ENCODE data around the gene PFKP. TPM values are rescaled to one million over a fixed set of nuclear protein-coding genes. Genes with fewer than 3 reads are reported as not detected.
"Not testable (repeated sequence)": the region's sequence is repeated elsewhere in the genome, so short reads cannot be mapped to it uniquely, and the experiment has no call there.

The PFKP gene
- total RNA-seq, 1 donor from 2014 or later, result 12.5 TPM

DNA sequence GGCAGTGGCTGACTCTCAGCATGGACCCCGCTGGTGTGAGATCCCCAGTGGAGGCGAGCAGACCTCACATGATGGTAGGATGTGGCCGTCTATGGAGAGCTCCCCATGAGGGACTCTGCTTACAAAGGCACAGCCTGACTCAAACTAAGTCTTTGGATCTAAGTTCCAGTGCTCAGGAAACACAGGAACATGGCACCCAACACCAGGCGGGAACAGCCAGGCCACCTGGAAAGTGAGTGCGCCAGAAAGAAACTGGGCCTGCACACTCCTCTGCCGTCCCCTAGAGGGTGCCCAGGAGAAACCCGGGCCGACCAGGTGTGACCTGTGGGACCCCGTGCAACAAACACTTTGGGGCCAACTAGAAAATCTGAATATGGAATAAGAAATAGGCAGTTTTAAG is 95.2 kb downstream of the PFKP start:
- H3K9ac ChIP-seq (ENCODE audit: low read depth in 1 of 3, low read length in 3 of 3), result no peak overlapping the region
- H3K4me3 ChIP-seq (ENCODE audit: low read length in 3 of 3), result no peak overlapping the region
- H3K27ac ChIP-seq (ENCODE audit: low read depth, low read length), result no peak overlapping the region
- H3K9me3 ChIP-seq (ENCODE audit: control insufficient read depth in 3 of 3, low read length in 3 of 3), result no peaks in the 10 kb centered on the region
- peaks cover 65 to 80% (median 76%) of the 10 kb centered on the region in 3 donors for H3K36me3 ChIP-seq (ENCODE audit: control insufficient read depth in 3 of 3, insufficient read depth in 3 of 3, low read length in 3 of 3)
- H3K4me1 ChIP-seq (ENCODE audit: control insufficient read depth in 3 of 3, insufficient read depth in 3 of 3, low read length in 3 of 3), result no peaks in the 10 kb centered on the region
- H3K27me3 ChIP-seq (ENCODE audit: control insufficient read depth in 3 of 3, insufficient read depth in 3 of 3, low read length in 3 of 3), result no peaks in the 10 kb centered on the region

DNA sequence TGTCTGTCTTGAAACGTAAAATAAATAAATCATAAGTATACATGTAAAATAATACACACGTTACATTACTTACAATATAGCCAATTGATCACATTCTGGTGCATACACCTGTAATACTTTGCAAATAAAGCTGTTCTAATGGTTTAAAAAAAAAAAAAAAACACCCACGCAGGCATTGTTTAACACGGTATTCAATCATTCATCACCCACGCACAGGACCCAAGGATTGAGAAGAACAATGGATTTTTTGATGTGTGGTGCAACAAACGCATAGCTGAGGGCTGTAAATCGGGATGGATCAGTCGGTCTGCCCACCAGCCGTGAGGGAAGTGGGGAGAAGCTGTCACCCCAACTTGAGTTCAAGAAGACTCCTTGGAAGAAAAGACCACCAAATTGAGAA is 96.5 kb downstream of the PFKP start:
- Histone ChIP-seq H3K9ac (ENCODE audit: low read depth in 1 of 3, low read length in 3 of 3) (no peak overlapping the region), H3K4me3 (ENCODE audit: low read length in 3 of 3) (no peak overlapping the region), H3K27me3 (ENCODE audit: control insufficient read depth in 3 of 3, insufficient read depth in 3 of 3, low read length in 3 of 3) (no peaks in the 10 kb centered on the region), H3K4me1 (ENCODE audit: control insufficient read depth in 3 of 3, insufficient read depth in 3 of 3, low read length in 3 of 3) (no peaks in the 10 kb centered on the region), H3K27ac (ENCODE audit: low read depth, low read length) (no peak overlapping the region), H3K9me3 (ENCODE audit: control insufficient read depth in 3 of 3, low read length in 3 of 3) (no peaks in the 10 kb centered on the region), H3K36me3 (ENCODE audit: control insufficient read depth in 3 of 3, insufficient read depth in 3 of 3, low read length in 3 of 3) (peaks cover 64 to 77% (median 77%) of the 10 kb centered on the region in 3 donors)

DNA sequence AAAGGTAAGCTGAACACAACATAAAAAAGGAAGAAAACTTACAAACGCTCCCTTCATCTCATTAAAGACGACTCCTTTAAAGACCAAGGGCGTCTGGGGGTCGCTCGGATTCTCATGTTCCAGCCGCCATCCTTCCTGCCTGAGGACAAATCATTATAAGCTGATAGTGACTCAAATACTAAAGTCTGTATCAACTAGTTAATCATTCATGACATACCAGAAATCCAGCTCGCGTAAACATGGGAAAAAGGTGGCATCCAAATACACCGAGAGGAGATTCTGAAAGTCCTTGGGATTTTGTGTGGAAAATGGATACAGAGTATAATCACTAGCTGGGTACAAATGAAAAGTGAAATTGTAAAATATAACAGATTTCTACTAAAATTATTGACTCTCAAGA is 97.8 kb downstream of the PFKP start:
- no peaks in the 10 kb centered on the region for H3K27me3 ChIP-seq (ENCODE audit: control insufficient read depth in 3 of 3, insufficient read depth in 3 of 3, low read length in 3 of 3)
- H3K4me1 ChIP-seq (ENCODE audit: control insufficient read depth in 3 of 3, insufficient read depth in 3 of 3, low read length in 3 of 3), result no peaks in the 10 kb centered on the region
- no peak overlapping the region for H3K9ac ChIP-seq (ENCODE audit: low read depth in 1 of 3, low read length in 3 of 3)
- no peaks in the 10 kb centered on the region for H3K9me3 ChIP-seq (ENCODE audit: control insufficient read depth in 3 of 3, low read length in 3 of 3)
- H3K4me3 ChIP-seq (ENCODE audit: low read length in 3 of 3), result no peak overlapping the region
- no peak overlapping the region for H3K27ac ChIP-seq (ENCODE audit: low read depth, low read length)
- peaks cover 62 to 75% (median 75%) of the 10 kb centered on the region in 3 donors for H3K36me3 ChIP-seq (ENCODE audit: control insufficient read depth in 3 of 3, insufficient read depth in 3 of 3, low read length in 3 of 3)

DNA sequence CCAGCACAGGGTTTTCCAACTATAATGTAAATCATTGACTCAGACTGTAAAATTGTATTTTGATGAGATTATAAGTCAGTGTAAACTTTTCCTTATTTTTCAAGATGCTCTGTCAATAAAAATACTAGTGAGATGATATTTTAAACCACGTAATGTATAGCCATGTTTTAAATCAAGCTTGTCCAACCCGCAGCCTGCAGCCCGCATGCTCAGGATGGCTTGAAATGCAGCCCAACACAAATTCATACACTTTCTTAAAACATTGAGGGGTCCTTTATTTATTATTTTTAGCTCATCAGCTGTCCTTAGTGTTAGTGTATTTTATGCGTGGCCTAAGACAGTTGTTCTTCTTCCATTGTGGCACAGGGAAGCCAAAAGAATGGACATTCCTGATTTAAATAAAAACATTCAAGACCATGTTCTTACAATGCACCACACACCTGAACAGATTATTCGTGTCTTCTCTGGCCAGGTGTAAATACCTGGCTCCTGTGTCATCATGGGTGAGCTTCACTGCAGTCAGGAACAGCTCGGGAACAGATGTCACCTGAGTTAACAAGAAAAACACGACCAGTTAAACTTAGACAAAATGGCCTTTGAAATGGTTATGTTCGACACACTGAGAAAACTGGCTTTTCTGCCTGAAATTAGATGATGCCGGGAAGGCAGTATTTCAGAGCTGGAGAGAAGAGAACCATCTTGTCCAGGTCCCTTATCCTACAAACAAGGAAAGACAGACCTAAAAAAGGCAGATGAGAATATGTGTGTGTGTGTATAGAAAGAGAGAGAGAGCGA is 99.3 kb downstream of the PFKP start:
- Histone ChIP-seq H3K4me3 (ENCODE audit: low read length in 3 of 3) (no peak overlapping the region), H3K4me1 (ENCODE audit: control insufficient read depth in 3 of 3, insufficient read depth in 3 of 3, low read length in 3 of 3) (peaks cover 2 to 5% (median 2%) of the 10 kb centered on the region in 3 donors), H3K36me3 (ENCODE audit: control insufficient read depth in 3 of 3, insufficient read depth in 3 of 3, low read length in 3 of 3) (peaks cover 61 to 74% (median 71%) of the 10 kb centered on the region in 3 donors), H3K9ac (ENCODE audit: low read depth in 1 of 3, low read length in 3 of 3) (no peak overlapping the region), H3K27me3 (ENCODE audit: control insufficient read depth in 3 of 3, insufficient read depth in 3 of 3, low read length in 3 of 3) (no peaks in the 10 kb centered on the region), H3K27ac (ENCODE audit: low read depth, low read length) (no peak overlapping the region), H3K9me3 (ENCODE audit: control insufficient read depth in 3 of 3, low read length in 3 of 3) (no peaks in the 10 kb centered on the region)

DNA sequence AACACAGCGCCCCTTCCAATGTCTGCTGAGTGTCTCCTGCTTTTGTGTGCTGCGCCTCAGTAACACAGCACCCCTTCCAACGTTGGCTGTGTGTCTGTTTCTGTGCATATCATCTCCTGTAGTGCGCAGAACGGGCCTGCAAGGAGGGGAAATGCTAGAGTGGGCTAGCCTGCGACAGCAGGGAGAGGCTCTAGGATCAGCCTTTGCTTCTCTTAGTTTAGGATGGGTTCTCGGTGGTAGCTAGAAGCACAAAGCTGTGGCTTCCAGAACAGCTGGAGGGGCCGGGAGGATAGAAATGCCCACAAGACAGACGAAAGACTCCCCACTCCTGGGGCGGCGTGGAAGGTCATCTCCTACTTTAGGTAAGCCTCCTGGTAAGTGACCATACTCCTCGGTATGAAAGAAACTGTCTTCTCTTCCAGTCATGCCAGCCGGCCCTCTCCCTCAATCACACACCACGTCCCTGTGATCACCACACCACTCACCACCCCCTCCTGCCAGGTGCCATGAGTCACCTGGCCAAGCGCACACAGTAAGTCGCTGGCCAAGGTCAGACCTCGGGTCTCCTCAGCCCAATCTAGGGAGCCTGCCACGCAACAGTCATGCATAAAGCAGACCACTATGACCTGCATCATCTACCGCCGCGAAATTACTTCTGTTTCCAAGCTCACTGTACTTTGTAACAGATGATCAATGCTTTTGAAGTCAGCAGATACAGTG is 100.4 kb downstream of the PFKP start:
- H3K27me3 ChIP-seq (ENCODE audit: control insufficient read depth in 3 of 3, insufficient read depth in 3 of 3, low read length in 3 of 3), result no peaks in the 10 kb centered on the region
- no peak overlapping the region for H3K9ac ChIP-seq (ENCODE audit: low read depth in 1 of 3, low read length in 3 of 3)
- no peaks in the 10 kb centered on the region for H3K9me3 ChIP-seq (ENCODE audit: control insufficient read depth in 3 of 3, low read length in 3 of 3)
- H3K4me3 ChIP-seq (ENCODE audit: low read length in 3 of 3), result no peak overlapping the region
- peaks cover 56 to 69% (median 63%) of the 10 kb centered on the region in 3 donors for H3K36me3 ChIP-seq (ENCODE audit: control insufficient read depth in 3 of 3, insufficient read depth in 3 of 3, low read length in 3 of 3)
- H3K27ac ChIP-seq (ENCODE audit: low read depth, low read length), result no peak overlapping the region
- peaks cover 3 to 5% (median 5%) of the 10 kb centered on the region in 3 donors for H3K4me1 ChIP-seq (ENCODE audit: control insufficient read depth in 3 of 3, insufficient read depth in 3 of 3, low read length in 3 of 3)

DNA sequence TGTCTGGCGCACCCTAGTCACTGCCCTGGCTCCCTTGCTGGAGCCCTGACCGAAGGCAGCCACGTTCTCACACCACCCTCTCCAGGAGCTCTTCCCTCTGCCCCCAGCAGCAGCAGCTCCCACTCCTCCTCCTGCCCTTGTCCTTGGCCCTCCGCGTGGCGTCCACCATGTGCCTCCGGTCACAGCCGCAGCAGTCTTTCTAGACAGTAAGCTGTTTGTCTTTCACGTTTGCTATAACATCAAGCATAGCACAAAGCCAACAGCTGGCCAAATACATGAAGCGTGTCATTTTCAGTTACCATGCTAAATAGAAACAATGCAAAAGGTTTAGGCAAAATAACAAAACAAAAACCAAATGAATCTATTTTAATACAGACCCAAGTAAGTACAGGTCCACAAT is 101.9 kb downstream of the PFKP start:
- no peaks in the 10 kb centered on the region for H3K9me3 ChIP-seq (ENCODE audit: control insufficient read depth in 3 of 3, low read length in 3 of 3)
- H3K4me3 ChIP-seq (ENCODE audit: low read length in 3 of 3), result no peak overlapping the region
- H3K9ac ChIP-seq (ENCODE audit: low read depth in 1 of 3, low read length in 3 of 3), result no peak overlapping the region
- peaks cover 45 to 55% (median 51%) of the 10 kb centered on the region in 3 donors for H3K36me3 ChIP-seq (ENCODE audit: control insufficient read depth in 3 of 3, insufficient read depth in 3 of 3, low read length in 3 of 3)
- H3K4me1 ChIP-seq (ENCODE audit: control insufficient read depth in 3 of 3, insufficient read depth in 3 of 3, low read length in 3 of 3), result peaks cover 3 to 5% (median 5%) of the 10 kb centered on the region in 3 donors
- H3K27me3 ChIP-seq (ENCODE audit: control insufficient read depth in 3 of 3, insufficient read depth in 3 of 3, low read length in 3 of 3), result no peaks in the 10 kb centered on the region
- no peak overlapping the region for H3K27ac ChIP-seq (ENCODE audit: low read depth, low read length)

DNA sequence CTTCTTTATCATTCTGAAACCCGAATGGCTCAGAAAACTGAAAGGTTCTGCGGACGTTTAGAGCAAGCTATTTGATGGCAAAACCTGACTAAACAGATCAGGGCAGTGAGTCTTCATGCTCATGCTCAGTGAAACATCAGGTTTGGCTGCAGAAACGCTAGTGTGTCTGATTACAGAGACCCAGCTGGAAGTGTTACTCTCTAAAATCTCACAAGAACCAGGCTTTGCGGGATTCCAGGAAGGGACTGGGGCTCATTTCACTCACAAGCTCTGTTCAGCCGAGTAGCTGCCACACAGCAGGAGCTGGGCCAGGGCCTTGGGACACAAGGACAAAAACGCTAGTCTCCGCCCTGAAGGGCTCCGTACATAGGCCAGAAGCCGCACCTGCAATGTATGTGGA is 102.3 kb downstream of the PFKP start:
- Histone ChIP-seq H3K9ac (ENCODE audit: low read depth in 1 of 3, low read length in 3 of 3) (no peak overlapping the region), H3K27ac (ENCODE audit: low read depth, low read length) (no peak overlapping the region), H3K36me3 (ENCODE audit: control insufficient read depth in 3 of 3, insufficient read depth in 3 of 3, low read length in 3 of 3) (peaks cover 43 to 51% (median 47%) of the 10 kb centered on the region in 3 donors), H3K27me3 (ENCODE audit: control insufficient read depth in 3 of 3, insufficient read depth in 3 of 3, low read length in 3 of 3) (no peaks in the 10 kb centered on the region), H3K4me1 (ENCODE audit: control insufficient read depth in 3 of 3, insufficient read depth in 3 of 3, low read length in 3 of 3) (peaks cover 3 to 5% (median 5%) of the 10 kb centered on the region in 3 donors), H3K9me3 (ENCODE audit: control insufficient read depth in 3 of 3, low read length in 3 of 3) (no peaks in the 10 kb centered on the region), H3K4me3 (ENCODE audit: low read length in 3 of 3) (no peak overlapping the region)

DNA sequence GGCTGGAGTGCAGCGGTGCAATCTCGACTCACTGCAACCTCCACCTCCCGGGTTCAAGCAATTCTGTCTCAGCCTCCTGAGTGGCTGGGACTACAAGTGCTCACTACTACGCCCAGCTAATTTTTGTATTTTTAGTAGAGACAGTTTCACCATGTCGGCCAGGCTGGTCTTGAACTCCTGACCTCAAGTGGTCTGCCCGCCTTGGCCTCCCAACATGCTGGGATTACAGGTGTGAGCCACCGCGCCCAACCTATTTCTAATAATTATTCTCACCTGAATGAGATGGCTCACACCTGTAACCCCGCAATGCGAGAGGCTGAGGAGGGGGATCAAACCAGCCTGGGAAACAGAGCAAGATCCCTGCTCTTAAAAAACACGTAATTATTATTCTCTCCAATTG is 104.1 kb downstream of the PFKP start:
- not testable (repeated sequence) for H3K4me1 ChIP-seq (ENCODE audit: control insufficient read depth in 3 of 3, insufficient read depth in 3 of 3, low read length in 3 of 3); H3K27me3 ChIP-seq (ENCODE audit: control insufficient read depth in 3 of 3, insufficient read depth in 3 of 3, low read length in 3 of 3); H3K27ac ChIP-seq (ENCODE audit: low read depth, low read length); H3K9me3 ChIP-seq (ENCODE audit: control insufficient read depth in 3 of 3, low read length in 3 of 3)
- Histone ChIP-seq H3K4me3 (ENCODE audit: low read length in 3 of 3) (peak overlapping the region; percentile 81 to 86 (median 84)), H3K36me3 (ENCODE audit: control insufficient read depth in 3 of 3, insufficient read depth in 3 of 3, low read length in 3 of 3) (peaks cover 26 to 33% (median 30%) of the 10 kb centered on the region in 3 donors), H3K9ac (ENCODE audit: low read depth in 1 of 3, low read length in 3 of 3) (peak overlapping the region; percentile 82 to 94 (median 94))

DNA sequence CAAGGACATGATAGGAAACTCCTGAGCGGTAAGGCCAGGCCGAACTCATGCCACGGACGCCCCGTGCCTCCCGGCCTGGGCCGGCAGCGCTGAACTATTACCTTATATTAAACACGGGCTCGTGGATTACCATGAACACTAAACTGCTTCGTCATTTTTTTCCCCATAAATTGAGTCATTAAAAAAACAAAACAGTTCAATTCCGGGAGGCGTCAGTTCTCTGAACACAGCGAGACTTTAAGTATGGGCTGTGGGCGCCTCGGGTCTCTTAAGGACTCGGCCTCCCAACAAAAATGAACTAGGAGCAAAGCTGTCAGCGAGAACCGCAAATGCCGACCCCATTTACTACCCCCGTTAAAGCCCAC is 104.7 kb downstream of the PFKP start:
- peak overlapping the region; percentile 81 to 86 (median 84) for H3K4me3 ChIP-seq (ENCODE audit: low read length in 3 of 3)

More for the DNA sequence above, 104.7 kb downstream of the PFKP start:
- no peaks in the 10 kb centered on the region for H3K9me3 ChIP-seq (ENCODE audit: control insufficient read depth in 3 of 3, low read length in 3 of 3)
- H3K27me3 ChIP-seq (ENCODE audit: control insufficient read depth in 3 of 3, insufficient read depth in 3 of 3, low read length in 3 of 3), result no peaks in the 10 kb centered on the region
- H3K9ac ChIP-seq (ENCODE audit: low read depth in 1 of 3, low read length in 3 of 3), result peak overlapping the region; percentile 82 to 94 (median 94)
- peaks cover 3 to 5% (median 5%) of the 10 kb centered on the region in 3 donors for H3K4me1 ChIP-seq (ENCODE audit: control insufficient read depth in 3 of 3, insufficient read depth in 3 of 3, low read length in 3 of 3)
- H3K27ac ChIP-seq (ENCODE audit: low read depth, low read length), result peak overlapping the region; percentile 89
- peaks cover 21 to 28% (median 25%) of the 10 kb centered on the region in 3 donors for H3K36me3 ChIP-seq (ENCODE audit: control insufficient read depth in 3 of 3, insufficient read depth in 3 of 3, low read length in 3 of 3)

All from skeletal muscle tissue (tissue), 4 donors.